GM18508 (cell line): ENCODE results near the gene GPRC6A.

Experiments
- ATAC-seq: cut with Tn5 transposase; IDR thresholded peaks from one replicate; pipeline ENCODE4 v1.9.1; 2021; ENCODE audit warnings: moderate number of reproducible peaks; ENCODE audit not compliant: insufficient read depth, unreplicated experiment

The GPRC6A gene

DNA sequence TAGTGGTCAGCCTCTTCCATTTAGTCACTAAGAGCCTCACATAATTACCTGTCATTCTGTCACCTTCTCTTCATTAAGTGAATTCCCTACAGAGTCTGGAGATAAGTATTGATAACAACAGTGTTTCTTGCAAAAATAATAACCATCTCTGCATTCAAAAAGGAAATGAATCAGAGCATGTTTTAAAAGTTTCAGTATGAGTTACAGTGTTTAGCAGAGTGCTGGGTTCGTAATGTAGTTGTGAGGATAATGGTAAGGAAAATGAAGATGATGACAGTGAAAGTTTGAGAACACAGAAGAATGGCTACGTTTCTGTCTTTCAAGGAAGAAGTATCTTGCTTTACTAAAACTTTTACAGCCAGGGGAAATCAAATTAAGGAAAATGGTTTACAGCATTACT, 31.3 kb downstream of the GPRC6A start:
- ATAC-seq = no peak

DNA sequence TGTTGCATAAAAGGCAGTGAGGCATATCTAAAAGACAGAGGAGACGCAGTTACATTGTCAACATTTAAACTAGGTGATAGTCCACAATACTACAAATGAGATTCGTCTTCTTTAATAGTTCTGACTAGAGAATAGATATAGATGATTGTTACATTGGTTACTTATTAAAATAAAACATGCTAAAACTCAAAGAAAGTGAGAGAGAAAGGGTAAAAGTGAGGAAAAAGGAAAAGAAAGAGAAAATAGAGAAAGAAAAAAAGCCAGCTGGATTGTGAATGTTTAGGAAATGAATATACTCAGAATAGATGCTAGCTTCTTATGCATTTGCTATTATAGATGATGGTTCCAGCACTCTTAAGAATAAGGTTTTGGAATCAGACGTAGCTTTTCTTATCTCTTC, 35.7 kb downstream of the GPRC6A start:
- no peak for ATAC-seq

DNA sequence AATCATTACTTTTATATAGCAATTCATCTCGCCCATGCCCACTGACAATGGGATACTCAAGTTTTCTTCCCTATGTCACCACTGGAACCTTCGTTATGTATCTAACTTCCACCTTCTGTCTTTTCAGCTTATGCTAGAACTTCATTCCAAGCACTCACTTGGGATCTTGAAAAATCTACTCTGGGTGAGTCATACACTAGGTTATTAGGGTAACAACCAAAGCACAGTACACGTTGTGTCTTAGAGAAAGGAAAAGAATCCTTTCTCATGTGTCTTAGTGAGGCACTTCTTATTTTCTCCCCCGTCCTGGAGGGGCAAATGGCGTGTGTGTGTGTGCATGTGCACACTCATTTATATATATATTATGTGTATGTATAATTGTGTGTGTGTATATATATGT, 45.0 kb downstream of the GPRC6A start:
- no peak for ATAC-seq

DNA sequence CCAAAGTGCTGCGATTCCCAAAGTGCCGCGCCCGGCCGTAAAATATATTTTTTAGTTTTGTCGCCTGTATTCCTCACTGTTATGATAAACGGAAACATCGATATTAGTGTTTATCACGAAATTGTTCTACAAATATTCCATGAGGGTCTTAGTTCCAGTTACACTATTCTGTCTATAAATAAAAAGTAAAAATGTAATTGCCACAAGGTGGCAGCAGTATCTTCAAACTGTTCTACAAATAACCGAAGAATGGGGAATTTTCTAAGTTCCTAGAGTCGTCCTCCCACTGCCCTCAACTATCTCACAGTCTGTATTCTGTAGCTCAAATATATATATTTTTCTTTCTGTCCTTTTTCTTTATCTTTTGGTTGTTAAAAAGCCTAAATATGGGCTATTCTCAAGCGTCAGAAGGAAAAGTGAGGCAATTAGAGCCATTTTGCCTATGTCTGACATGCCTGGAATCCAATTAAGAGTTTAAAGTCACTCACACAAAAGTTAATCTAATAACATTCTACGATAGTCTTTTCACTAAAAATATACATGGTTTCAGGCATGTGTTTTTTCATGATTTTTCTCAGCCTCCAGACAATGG, 49.2 kb downstream of the GPRC6A start:
- no peak for ATAC-seq

DNA sequence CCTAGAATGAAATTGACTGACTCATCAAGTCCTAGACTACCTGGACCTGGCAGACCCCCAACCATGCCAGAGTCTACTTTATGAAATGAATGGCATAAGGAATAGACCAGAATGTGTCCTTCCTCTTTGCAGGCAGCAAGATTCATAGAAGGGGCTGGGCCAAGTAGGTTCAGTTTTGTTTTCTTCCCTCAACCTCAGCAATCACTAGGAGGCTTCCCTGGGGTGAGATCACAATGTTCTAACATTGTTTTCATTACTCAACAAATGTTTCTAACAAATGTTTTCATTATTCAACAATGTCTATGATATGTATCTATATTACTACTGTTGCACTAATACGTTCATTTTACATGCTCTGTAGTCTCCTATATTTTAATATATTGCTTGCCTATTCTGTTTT, 55.0 kb downstream of the GPRC6A start:
- no peak for ATAC-seq

DNA sequence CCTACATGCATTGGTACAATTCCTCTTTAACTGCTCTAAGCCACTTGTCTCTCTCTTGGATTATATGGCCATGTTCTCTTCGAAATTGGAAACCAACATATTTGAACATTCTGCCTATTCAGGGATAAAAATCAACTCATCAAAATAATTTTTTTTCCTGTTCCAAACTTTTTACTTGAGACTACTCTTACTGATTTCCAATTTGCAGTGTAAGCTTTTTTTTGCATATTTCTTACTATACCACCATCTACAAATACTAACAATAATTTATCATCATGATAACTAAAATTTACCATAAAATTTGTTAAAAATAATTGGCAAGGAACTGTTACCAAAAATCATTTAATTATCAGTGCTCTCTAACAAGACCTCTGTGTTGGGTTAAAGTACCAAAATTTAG, 56.4 kb downstream of the GPRC6A start:
- ATAC-seq = no peak

DNA sequence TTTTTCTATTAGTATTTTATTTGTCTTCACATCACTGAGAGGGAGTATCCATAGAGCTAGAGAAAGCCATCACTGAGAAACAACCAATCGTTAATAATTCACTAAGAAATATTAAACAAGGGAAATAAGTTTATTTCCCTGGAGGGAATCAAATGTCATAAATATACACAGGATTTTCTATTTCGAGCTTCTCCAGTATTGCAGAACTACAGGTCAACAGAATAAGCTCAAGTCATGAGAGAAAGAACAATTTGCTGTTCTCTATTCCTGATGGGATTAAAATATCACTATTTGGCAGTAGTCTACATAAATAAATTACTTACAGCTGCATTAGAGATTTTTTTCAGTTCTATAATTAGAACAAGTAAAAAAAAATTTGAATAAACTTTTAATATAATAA, 61.2 kb downstream of the GPRC6A start:
- ATAC-seq = no peak

DNA sequence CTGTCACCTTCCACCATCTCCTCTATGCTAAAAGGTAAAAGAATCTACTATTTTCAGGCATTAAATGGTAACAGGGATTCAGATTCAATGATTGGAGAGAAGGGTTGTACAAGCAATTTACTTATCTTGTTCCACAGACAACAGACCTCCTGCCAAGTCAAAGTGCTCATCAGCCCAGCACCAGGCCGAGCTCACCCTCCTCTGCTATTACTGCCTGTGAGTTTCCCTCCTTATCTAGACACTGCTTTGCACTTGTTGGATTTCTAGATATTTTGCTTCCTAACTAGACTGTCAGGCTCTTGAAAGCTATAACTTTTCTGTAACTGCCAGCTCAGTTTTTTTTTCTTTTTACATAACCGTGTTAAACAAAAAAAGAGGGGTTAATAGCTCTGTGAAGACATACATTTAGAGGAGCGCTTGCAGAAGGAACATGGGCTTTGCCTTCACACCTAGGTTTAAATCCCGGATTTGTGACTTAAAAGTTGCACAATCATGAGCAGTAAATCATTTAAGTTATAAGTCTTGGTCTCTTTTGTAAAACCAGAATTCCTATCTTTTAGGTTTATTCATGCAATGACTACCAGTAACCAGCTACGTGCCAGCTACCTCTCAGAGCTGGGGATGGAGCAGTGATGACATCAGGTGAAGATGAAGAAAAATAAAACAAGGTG, 62.2 kb downstream of the GPRC6A start:
- no peak for ATAC-seq

DNA sequence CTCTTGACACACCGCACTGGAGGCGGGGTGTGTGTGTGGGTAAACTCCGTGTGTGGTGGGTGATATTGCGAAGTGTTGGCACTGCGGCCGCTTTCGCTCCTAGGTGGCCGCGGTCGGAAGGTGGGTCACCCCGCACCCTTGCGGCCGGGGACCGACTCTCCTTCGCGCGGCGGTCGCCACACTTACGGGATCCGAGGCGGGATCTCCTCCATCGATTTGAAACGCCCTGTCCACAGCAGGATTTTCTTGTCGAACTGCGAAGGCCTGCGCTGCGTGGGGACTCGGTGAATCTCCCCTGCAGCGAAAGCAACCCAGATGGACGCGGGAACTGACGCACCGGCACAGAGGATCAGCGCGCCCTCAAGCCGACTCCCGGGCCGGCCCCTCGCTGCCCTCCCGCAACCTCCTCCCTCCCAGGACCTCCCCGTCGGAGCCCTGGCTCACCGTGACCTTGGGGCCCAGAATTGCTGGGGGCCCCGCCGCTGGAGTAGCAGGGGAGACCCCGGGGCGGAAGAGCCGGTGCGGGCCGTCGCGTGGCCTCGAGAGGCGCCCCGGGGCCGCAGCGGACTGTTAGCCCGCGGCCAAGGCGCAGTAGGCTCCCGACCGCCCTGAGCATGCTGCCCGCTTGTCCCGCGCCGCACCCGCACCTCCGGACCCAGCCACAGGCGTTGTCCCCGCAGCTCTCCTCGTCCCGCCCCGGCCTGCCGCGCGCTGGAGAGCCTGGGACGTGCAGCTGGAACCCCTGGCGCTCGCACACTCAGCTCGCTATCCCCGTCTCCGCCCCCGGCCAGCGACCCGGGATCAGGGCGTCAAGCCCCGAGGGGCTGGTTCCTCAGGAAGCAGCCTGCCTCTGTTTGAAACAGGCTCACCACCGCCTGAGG, 63.7 kb downstream of the GPRC6A start, which contains the start of gene FAM162B:
TSS of gene FAM162B (minus strand) at position 759 of the 881 bp plus-strand sequence. CDS start at position 616, 143 bp downstream.
- ATAC-seq = no peak

DNA sequence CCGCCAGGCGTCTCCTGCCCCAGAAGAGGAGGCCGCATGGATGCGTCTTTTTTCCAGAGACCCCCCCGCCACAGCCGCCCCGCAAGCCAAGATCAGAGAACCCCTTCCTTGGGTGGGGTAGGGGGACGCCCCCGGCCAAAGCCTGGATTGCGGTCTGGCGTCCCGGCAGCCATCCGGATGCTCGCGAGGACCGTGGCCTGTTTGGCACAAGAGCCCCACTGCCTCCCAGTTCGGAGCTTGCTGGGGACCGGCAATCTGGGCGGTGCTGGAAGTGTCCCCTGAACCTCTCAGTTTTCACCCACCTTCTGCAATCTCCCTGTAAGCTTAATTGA, 64.3 kb downstream of the GPRC6A start:
- no peak for ATAC-seq

DNA sequence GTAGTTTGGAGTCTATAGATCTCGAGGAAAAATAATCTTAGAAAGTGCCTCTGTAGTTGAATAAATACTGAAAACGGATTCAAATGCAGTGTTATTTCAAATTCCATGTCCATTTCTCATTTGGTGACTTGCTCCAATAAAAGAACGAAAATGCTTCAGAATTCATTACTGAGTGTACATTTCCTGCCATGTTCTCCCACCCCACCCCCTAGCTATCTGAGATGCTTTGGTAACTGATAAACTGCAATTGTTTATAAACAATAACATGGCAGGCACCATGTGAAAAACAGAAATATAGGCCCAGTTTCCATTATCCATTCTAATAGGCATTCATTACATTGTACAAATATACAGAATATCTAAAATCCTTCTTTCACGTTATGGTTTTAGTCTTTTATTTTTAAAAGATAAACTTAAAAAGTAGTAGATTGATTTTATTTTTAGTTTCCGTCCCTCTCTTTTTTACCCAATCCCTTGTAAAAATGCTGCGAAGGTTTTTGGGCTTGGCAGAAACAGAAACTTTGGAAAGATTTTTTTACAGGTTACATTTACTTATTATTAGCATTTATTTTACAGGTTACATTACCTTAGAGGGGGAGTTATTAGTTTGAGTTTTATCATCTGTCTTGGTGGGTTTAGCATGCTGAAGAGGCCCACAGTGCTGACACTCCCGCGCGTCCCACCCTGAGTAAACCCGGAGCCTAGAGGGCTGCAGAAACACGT, 64.8 kb downstream of the GPRC6A start:
- no peak for ATAC-seq

DNA sequence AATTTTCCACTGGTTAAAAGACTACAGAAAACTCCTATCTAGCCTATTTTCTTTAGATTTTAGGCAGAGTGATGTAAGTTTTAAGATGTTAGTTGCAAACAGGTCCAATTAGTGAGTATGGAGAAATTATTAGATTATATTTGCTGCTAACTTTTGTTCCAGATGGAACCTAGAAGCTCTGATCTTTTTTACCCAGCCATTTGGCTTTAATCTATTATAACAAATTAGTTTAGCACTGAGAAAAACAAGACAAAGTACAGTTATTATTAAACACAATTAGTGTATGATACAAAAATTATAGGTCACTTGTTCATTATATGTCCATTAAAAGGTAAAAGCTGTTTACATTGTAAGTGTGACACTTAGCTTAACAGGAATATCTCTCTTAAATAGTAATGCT, 65.8 kb downstream of the GPRC6A start:
- ATAC-seq = no peak

DNA sequence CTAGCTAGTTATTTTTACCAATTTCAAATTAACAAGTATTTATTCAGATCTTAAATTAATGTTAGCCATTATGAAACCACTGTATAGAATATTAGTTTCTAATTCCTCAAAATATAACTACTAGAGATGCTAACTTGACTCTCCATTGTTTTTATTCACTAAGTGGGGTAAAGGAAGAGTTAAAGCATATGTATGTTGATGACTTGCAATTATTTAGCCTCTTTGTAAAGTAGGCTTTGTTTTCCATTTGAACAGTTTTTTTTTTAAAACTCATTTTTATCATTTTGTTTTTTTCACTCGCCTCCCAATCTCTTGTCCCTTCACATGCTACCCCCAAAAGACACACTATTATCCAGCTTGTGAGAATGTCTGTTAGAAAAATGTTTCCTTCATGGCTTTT, 66.6 kb downstream of the GPRC6A start:
- ATAC-seq = no peak

DNA sequence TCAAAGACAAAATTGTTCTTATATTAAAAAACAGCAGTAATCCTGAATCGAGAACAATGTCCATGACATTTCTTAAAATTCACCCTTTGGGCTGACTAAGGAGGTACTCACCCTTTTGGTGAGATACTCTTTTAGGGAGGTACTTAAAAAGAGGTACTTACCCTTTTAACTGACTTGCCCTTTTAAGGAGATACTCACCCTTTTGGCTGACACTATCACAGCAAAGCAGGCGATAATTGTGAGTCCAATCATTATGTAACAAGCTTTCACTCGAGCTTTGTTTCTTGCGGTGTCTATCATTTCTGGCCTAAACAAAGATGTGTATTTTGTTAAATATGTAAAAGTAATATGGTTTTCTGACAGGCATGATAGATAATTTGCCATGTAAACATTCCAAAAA, 67.1 kb downstream of the GPRC6A start:
- ATAC-seq = no peak

DNA sequence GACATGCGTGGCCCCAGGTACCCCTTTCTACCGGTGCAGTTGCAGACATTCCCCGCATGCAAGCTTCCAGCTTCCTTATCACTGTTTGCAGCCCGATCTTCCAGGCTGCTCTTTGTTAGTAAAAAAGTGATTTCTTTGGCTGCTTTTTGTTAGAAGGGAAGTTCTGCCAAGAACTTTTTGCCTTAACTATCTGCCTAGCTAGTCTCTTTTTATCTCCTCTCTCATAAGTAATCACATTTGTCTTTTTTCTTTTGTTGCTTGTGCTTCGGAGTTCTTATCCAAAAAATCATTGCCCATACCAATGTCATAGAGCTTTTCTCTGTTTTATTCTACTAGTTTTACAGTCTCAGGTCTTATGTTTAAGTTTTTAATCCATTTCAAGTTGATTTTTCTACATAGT, 83.7 kb downstream of the GPRC6A start:
- ATAC-seq = no peak
